Measurements from ENCODE around the gene SUPT20H. TPM values are rescaled to one million over a fixed set of nuclear protein-coding genes. Genes with fewer than 3 reads are reported as not detected.

SUPT20H gene
- total and polyA plus RNA-seq, 2 of the 4 experiments (the other 2 are of a cell fraction) = 46.6 to 55.1 TPM

- H2AFZ ChIP-seq (replicated peaks; ENCODE audit: low read length, poor library complexity) = no peak overlapping the region
- H3K9me1 ChIP-seq (ENCODE audit: insufficient read depth, low read length) = no peaks in the 10 kb centered on the region; the same call in 1 of the 2 replicates
- no peak overlapping the region for H2BK15ac ChIP-seq (ENCODE audit: low read depth, low read length)
- H2BK5ac ChIP-seq (ENCODE audit: low read depth, low read length, poor library complexity, severe bottlenecking) = no peak overlapping the region
- H4K20me1 ChIP-seq (ENCODE audit: insufficient read depth, low read length) = no peaks in the 10 kb centered on the region; the same call in 1 of the 2 replicates
- H3K79me1 ChIP-seq (ENCODE audit: low read depth in 1 of 2, low read length in 2 of 2) = peaks cover 8% of the 10 kb centered on the region in 2 experiments
- no peak overlapping the region for H3K4me2 ChIP-seq (ENCODE audit: low read depth, low read length)
- no peaks in the 10 kb centered on the region for H3K27me3 ChIP-seq (ENCODE audit: control insufficient read depth, insufficient read depth, low read length)
- no peak overlapping the region for H3K4me3 ChIP-seq (ENCODE audit: insufficient read depth, low read depth, low read length)
- no peak overlapping the region for H2AK5ac ChIP-seq (ENCODE audit: low read depth, low read length)
- no peak overlapping the region for H2AK9ac ChIP-seq (replicated peaks; ENCODE audit: low read depth, low read length, poor library complexity)
- ATAC-seq (ENCODE audit: low read depth) (0 out of 2 replicates have a peak, but pooled peaks have one; percentile 29), DNase-seq (peak; percentile 45)
- no CpG with 5 or more reads among the region's 4 CpGs for WGBS, 2 experiments (ENCODE audit: extremely low coverage in 2 of 2, insufficient read length in 1 of 2)
- dilution Hi-C loops (cut with HindIII; ENCODE audit: low sequenced_read_pairs, unreplicated experiment) = no loop called here
- H2BK120ac ChIP-seq (ENCODE audit: low read depth, low read length) = no peak overlapping the region
- H4K91ac ChIP-seq (ENCODE audit: insufficient read depth, low read depth, low read length) = no peak overlapping the region
- no peak overlapping the region for H2BK20ac ChIP-seq (ENCODE audit: low read depth, low read length)
- no TSS peak for BruUV-seq (replicated peaks)
- H4K5ac ChIP-seq (ENCODE audit: low read depth, low read length) = no peak overlapping the region
- TF ChIP-seq ELK1 (IDR thresholded peaks at IDR 0.05; ENCODE audit: borderline replicate concordance, low read depth, low read length) (no peak), BHLHE40 (IDR thresholded peaks at IDR 0.05; ENCODE audit: low read depth, low read length) (no peak), FOS (IDR thresholded peaks at IDR 0.05; ENCODE audit: low read depth, low read length) (no peak), CTCF (conservative IDR thresholded peaks at IDR 0.05; ENCODE audit: low read depth, low read length) (no peak), NFE2L2 (IDR thresholded peaks at IDR 0.05; ENCODE audit: low read depth, low read length) (no peak), RCOR1 (IDR thresholded peaks at IDR 0.05; ENCODE audit: insufficient replicate concordance, low read length) (no peak), RAD21 (IDR thresholded peaks at IDR 0.05; ENCODE audit: low read length) (no peak), CEBPB (IDR thresholded peaks at IDR 0.05; ENCODE audit: low read depth, low read length) (no peak), MAFK (IDR thresholded peaks at IDR 0.05; ENCODE audit: low read depth, low read length) (no peak), SMC3 (IDR thresholded peaks at IDR 0.05; ENCODE audit: low read depth, low read length) (no peak), MXI1 (IDR thresholded peaks at IDR 0.05; ENCODE audit: borderline replicate concordance, low read depth, low read length) (no peak), CHD1 (IDR thresholded peaks at IDR 0.05; ENCODE audit: low read depth, low read length) (no peak), USF2 (IDR thresholded peaks at IDR 0.05; ENCODE audit: low read depth, low read length) (no peak), POLR2A (IDR thresholded peaks at IDR 0.05; ENCODE audit: low read depth, low read length) (no peak), RFX5 (IDR thresholded peaks at IDR 0.05; ENCODE audit: low read depth, low read length) (no peak), MAZ (IDR thresholded peaks at IDR 0.05; ENCODE audit: borderline replicate concordance, low read depth, low read length) (no peak)
- no peak overlapping the region for H4K8ac ChIP-seq (ENCODE audit: low read depth in 2 of 2, low read length in 2 of 2)
- in situ Hi-C loops (cut with MboI; ENCODE audit: low sequenced_read_pairs) = loop anchor here (25.0 kb wide), 1 partner anchor 1333 kb away; no protein-coding TSS in a partner anchor
- no peaks in the 10 kb centered on the region for H3K4me1 ChIP-seq (ENCODE audit: control insufficient read depth, insufficient read depth, low read length)
- no peak overlapping the region for H3K23ac ChIP-seq (ENCODE audit: low read depth, low read length)
- H3K27ac ChIP-seq (ENCODE audit: insufficient read depth, low read length) = no peak overlapping the region
- no peak overlapping the region for H3K4ac ChIP-seq (ENCODE audit: low read depth, low read length)
- H3K14ac ChIP-seq (replicated peaks; ENCODE audit: low read depth, low read length) = no peak overlapping the region
- intact Hi-C loops (cut with micrococcal nuclease) = no loop called here
- H3K9ac ChIP-seq (ENCODE audit: low read depth, low read length) = no peak overlapping the region
- ChIA-PET POLR2A (ENCODE audit: unreplicated experiment) (no interaction called here), CTCF (interaction anchor here (0.7 kb wide), 1 partner anchor 15 kb away, joined by 3 read pairs; no protein-coding TSS in a partner anchor)
- no peaks in the 10 kb centered on the region for H3K9me3 ChIP-seq (ENCODE audit: control insufficient read depth, insufficient read depth, low read length)
- peaks cover 34% of the 10 kb centered on the region for H3K36me3 ChIP-seq (ENCODE audit: control insufficient read depth, insufficient read depth, low read length)
- H3K18ac ChIP-seq (ENCODE audit: low read depth, low read length) = no peak overlapping the region
- no peak overlapping the region for H3K56ac ChIP-seq (ENCODE audit: extremely low read depth, insufficient read depth, low read length)
Observed at GRCh38 chr13:37029617-37030016, 29.9 kb downstream of the SUPT20H start.

Measured in IMR-90 (cell line).